Neuronal stem cell (in vitro differentiated cells): ENCODE results near the gene SRSF4.

Experiments used
- DNase-seq: peaks from one replicate; pipeline ENCODE4 v3.0.0-alpha.2; 2013; ENCODE audit warnings: low spot score
- H2AFZ ChIP-seq: one replicate; pipeline ENCODE4 v1.6.1; 2013; ENCODE audit warnings: mild to moderate bottlenecking, low read length, inconsistent platforms
- H2AK5ac ChIP-seq: 2 replicates; pipeline ENCODE4 v1.6.1; 2013; ENCODE audit warnings: low read depth, mild to moderate bottlenecking, inconsistent platforms, low read length, moderate library complexity, mixed read lengths
- H2BK120ac ChIP-seq: 2 replicates; pipeline ENCODE4 v1.6.1; 2013; ENCODE audit warnings: low read depth, mild to moderate bottlenecking, inconsistent platforms, low read length, moderate library complexity, mixed read lengths
- H2BK12ac ChIP-seq: one replicate; pipeline ENCODE4 v1.6.1; 2013; ENCODE audit warnings: low read length, inconsistent platforms
- H2BK15ac ChIP-seq: 2 replicates; pipeline ENCODE4 v1.6.1; 2013; ENCODE audit warnings: mild to moderate bottlenecking, low read length, inconsistent platforms, mixed read lengths
- H2BK5ac ChIP-seq: one replicate; pipeline ENCODE4 v1.6.1; 2013; ENCODE audit warnings: inconsistent platforms, mild to moderate bottlenecking, low read length, moderate library complexity
- H3K14ac ChIP-seq: one replicate; pipeline ENCODE4 v1.6.1; 2013; ENCODE audit warnings: low read length, inconsistent platforms
- H3K18ac ChIP-seq: 2 replicates; pipeline ENCODE4 v1.6.1; 2013; ENCODE audit warnings: low read length, inconsistent platforms
- H3K23ac ChIP-seq: 2 replicates; pipeline ENCODE4 v1.6.1; 2013; ENCODE audit warnings: low read depth, mild to moderate bottlenecking, mixed read lengths, low read length, inconsistent platforms; ENCODE audit not compliant: poor library complexity
- H3K27ac ChIP-seq: replicated peaks from 3 replicates; pipeline ENCODE4 v1.5.1; 2013; ENCODE audit warnings: low read length, inconsistent platforms
- H3K27me3 ChIP-seq, 3 experiments: 2 replicates each; pipeline ENCODE4 v1.6.1; 2013; ENCODE audit warnings: low read length in 3 of 3, mild to moderate bottlenecking in 2 of 3, inconsistent platforms in 1 of 3, low read depth in 1 of 3, mixed read lengths in 1 of 3, moderate library complexity in 1 of 3; ENCODE audit not compliant: control insufficient read depth in 3 of 3, insufficient read depth in 3 of 3
- H3K36me3 ChIP-seq, 2 donors: replicated peaks in 1 of 2; 2 replicates each; pipeline ENCODE4 v1.6.1; 2013; ENCODE audit warnings: low read length in 2 of 2; ENCODE audit not compliant: control insufficient read depth in 2 of 2, insufficient read depth in 2 of 2
- H3K4ac ChIP-seq: 2 replicates; pipeline ENCODE4 v1.6.1; 2013; ENCODE audit warnings: inconsistent platforms, mild to moderate bottlenecking, low read length, moderate library complexity
- H3K4me1 ChIP-seq, 2 donors: 1 replicate in 1 of 2; 2 replicates in 1 of 2; pipeline ENCODE4 v1.6.1; 2013; ENCODE audit warnings: low read length in 2 of 2, low read depth in 1 of 2; ENCODE audit not compliant: control insufficient read depth in 2 of 2, insufficient read depth in 1 of 2
- H3K4me2 ChIP-seq: one replicate; pipeline ENCODE4 v1.6.1; 2013; ENCODE audit warnings: mild to moderate bottlenecking, low read length, inconsistent platforms; ENCODE audit not compliant: insufficient read depth, poor library complexity, severe bottlenecking
- H3K4me3 ChIP-seq, 2 donors: 2 replicates each; pipeline ENCODE4 v1.5.1; 2013; ENCODE audit warnings: low read length in 2 of 2, mild to moderate bottlenecking in 2 of 2, inconsistent platforms in 1 of 2, moderate library complexity in 1 of 2
- H3K79me1 ChIP-seq: one replicate; pipeline ENCODE4 v1.6.1; 2013; ENCODE audit warnings: low read depth, mild to moderate bottlenecking, inconsistent platforms, low read length, moderate library complexity
- H3K9ac ChIP-seq: one replicate; pipeline ENCODE4 v1.6.1; 2013; ENCODE audit warnings: mild to moderate bottlenecking, low read depth, low read length, inconsistent platforms; ENCODE audit not compliant: poor library complexity
- H3K9me3 ChIP-seq, 2 donors: replicated peaks in 1 of 2; 2 replicates each; pipeline versions ENCODE3 to v1.6.1; 2013; ENCODE audit warnings: low read length in 2 of 2, mild to moderate bottlenecking in 2 of 2, inconsistent platforms in 1 of 2, low read depth in 1 of 2, mixed read lengths in 1 of 2, moderate library complexity in 1 of 2; ENCODE audit not compliant: control insufficient read depth in 2 of 2, insufficient read depth in 1 of 2
- H4K8ac ChIP-seq: one replicate; pipeline ENCODE4 v1.6.1; 2013; ENCODE audit warnings: low read depth, mild to moderate bottlenecking, inconsistent platforms, low read length, moderate library complexity
- H4K91ac ChIP-seq: one replicate; pipeline ENCODE4 v1.6.1; 2013; ENCODE audit warnings: low read length, low read depth, mild to moderate bottlenecking, inconsistent platforms; ENCODE audit not compliant: poor library complexity
- WGBS, 2 donors: extraction: QIAGEN DNeasy Blood & Tissue Kit; methylation state at CpG; one replicate each; pipeline ENCODE4 v1.1.7; 2013; ENCODE audit warnings: missing lambda C conversion rate in 2 of 2, mixed read lengths in 1 of 2; ENCODE audit not compliant: insufficient read length in 2 of 2, insufficient replicate concordance in 1 of 2; ENCODE audit errors: extremely low coverage in 2 of 2; 5-methylcytosine and 5-hydroxymethylcytosine counted together

Gene SRSF4

GRCh38 chr1:29125788-29126187 lies 55.9 kb downstream of the SRSF4 start:
- DNase-seq, result no peak
- H3K4me3 ChIP-seq, result no peak overlapping the region
- no peaks in the 10 kb centered on the region for H3K36me3 ChIP-seq
- H2AFZ ChIP-seq, result peak overlapping the region; percentile 97
- H3K4me2 ChIP-seq, result no peak overlapping the region
- H3K4ac ChIP-seq, result peak overlapping the region; percentile 89
- H2BK120ac ChIP-seq, result no peak overlapping the region
- peaks cover 6% of the 10 kb centered on the region for H3K79me1 ChIP-seq
- H4K8ac ChIP-seq, result no peak overlapping the region
- H3K14ac ChIP-seq, result no peak overlapping the region
- H3K27ac ChIP-seq, result no peak overlapping the region
- no peak overlapping the region for H3K18ac ChIP-seq
- no peak overlapping the region for H3K9ac ChIP-seq
- H2BK15ac ChIP-seq, result peak overlapping the region; percentile 30
- no peak overlapping the region for H4K91ac ChIP-seq
- peak overlapping the region; percentile 98 for H2AK5ac ChIP-seq
- H3K4me1 ChIP-seq, result peaks cover 6 to 7% of the 10 kb centered on the region in 2 donors
- WGBS, 2 donors, result no CpG with 5 or more reads among the region's 6 CpGs
- H2BK12ac ChIP-seq, result peak overlapping the region; percentile 46
- H3K27me3 ChIP-seq, result peaks cover 0 to 40% (median 24%) of the 10 kb centered on the region in 3 experiments
- peak overlapping the region; percentile 93 for H3K23ac ChIP-seq
- no peak overlapping the region for H2BK5ac ChIP-seq
- no peaks in the 10 kb centered on the region for H3K9me3 ChIP-seq

GRCh38 chr1:29125237-29125641 lies 56.5 kb downstream of the SRSF4 start:
- Histone ChIP-seq H2BK5ac (no peak overlapping the region), H3K79me1 (peaks cover 6% of the 10 kb centered on the region), H3K4me2 (peak overlapping the region; percentile 99), H4K91ac (no peak overlapping the region), H3K23ac (peak overlapping the region; percentile 97), H2BK120ac (no peak overlapping the region), H3K27ac (no peak overlapping the region), H3K27me3 (peaks cover 0 to 43% (median 24%) of the 10 kb centered on the region in 3 experiments), H2BK12ac (no peak overlapping the region), H3K4me3 (peak overlapping the region in 1 of 2 donors; percentile 37), H3K18ac (peak overlapping the region; percentile 90), H3K9ac (peak overlapping the region; percentile 60), H2AFZ (peak overlapping the region; percentile 97), H3K36me3 (no peaks in the 10 kb centered on the region), H2AK5ac (peak overlapping the region; percentile 98), H3K4me1 (peaks cover 6 to 7% of the 10 kb centered on the region in 2 donors), H3K4ac (no peak overlapping the region), H3K14ac (no peak overlapping the region), H3K9me3 (no peaks in the 10 kb centered on the region), H4K8ac (no peak overlapping the region), H2BK15ac (peak overlapping the region; percentile 30)
- DNase-seq, result peak; percentile 23
- no CpG with 5 or more reads among the region's 14 CpGs for WGBS, 2 donors

GRCh38 chr1:29124366-29125236 lies 57.1 kb downstream of the SRSF4 start:
- Histone ChIP-seq H2AK5ac (peak overlapping the region; percentile 98), H3K79me1 (peaks cover 6% of the 10 kb centered on the region), H3K23ac (peak overlapping the region; percentile 97), H2BK120ac (no peak overlapping the region), H3K14ac (peak overlapping the region; percentile 56), H3K9ac (peak overlapping the region; percentile 77), H3K27me3 (peaks cover 0 to 43% (median 24%) of the 10 kb centered on the region in 3 experiments), H2BK5ac (peak overlapping the region; percentile 75), H3K27ac (no peak overlapping the region), H3K36me3 (no peaks in the 10 kb centered on the region), H2BK12ac (peak overlapping the region; percentile 90), H2AFZ (peak overlapping the region; percentile 97), H3K4me3 (peak overlapping the region; percentile 45 to 84), H3K18ac (peak overlapping the region; percentile 97), H4K91ac (no peak overlapping the region), H3K4me2 (peak overlapping the region; percentile 99), H3K9me3 (no peaks in the 10 kb centered on the region), H2BK15ac (peak overlapping the region; percentile 98), H3K4ac (no peak overlapping the region), H3K4me1 (peaks cover 6 to 7% of the 10 kb centered on the region in 2 donors), H4K8ac (no peak overlapping the region)
- DNase-seq, result peak; percentile 74
- WGBS, 2 donors, result no CpG with 5 or more reads among the region's 85 CpGs

DNA sequence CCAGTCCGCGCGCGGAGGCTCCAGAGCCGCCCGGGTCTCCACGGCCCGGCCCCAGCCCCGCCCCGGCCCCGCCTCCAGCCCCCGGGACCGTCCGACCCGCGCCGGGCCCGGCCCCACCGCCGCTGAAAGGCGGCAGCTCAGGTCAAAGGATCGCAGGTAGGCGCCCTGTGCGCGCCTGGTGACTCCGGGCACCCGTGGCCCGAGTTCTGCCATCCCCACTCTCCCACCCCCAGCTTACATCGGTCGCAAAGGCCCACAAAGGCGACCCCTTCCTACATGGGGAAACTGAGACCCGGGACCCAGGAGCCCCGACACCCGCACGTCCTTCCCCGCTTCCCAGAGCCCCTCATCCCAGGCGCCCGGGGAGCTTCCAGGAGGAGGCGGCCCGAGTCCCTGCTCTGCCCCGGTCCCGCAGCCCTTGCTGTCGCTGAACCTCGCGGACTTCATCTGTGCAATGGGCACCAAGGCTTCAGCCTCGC lies 57.8 kb downstream of the SRSF4 start, which contains the start of gene TMEM200B:
Gene TMEM200B, minus strand, starts transcription at position 17 of the 479 bp plus-strand sequence. CDS start 2,075 bp downstream, outside the sequence.
- peak within 1 kb of the TSS; percentile 90 for H2BK12ac ChIP-seq
- peak within 1 kb of the TSS; percentile 97 for H3K18ac ChIP-seq
- H3K36me3 ChIP-seq, result peaks cover under 1 to 3% of the 10 kb centered on the region in 2 donors
- peak within 1 kb of the TSS; percentile 77 for H3K9ac ChIP-seq
- peak within 1 kb of the TSS; percentile 89 for H3K14ac ChIP-seq
- H3K9me3 ChIP-seq, result no peaks in the 10 kb centered on the region
- H2AK5ac ChIP-seq, result peak within 1 kb of the TSS; percentile 84
- no peak within 1 kb of the TSS for H4K8ac ChIP-seq
- peak within 1 kb of the TSS; percentile 98 for H3K23ac ChIP-seq
- H2BK5ac ChIP-seq, result peak within 1 kb of the TSS; percentile 75
- H3K27ac ChIP-seq, result no peak within 1 kb of the TSS
- peaks cover 0 to 43% (median 24%) of the 10 kb centered on the region in 3 experiments for H3K27me3 ChIP-seq
- WGBS, 2 donors, result no CpG with 5 or more reads among the region's 46 CpGs
- peaks cover 6 to 7% of the 10 kb centered on the region in 2 donors for H3K4me1 ChIP-seq
- H2AFZ ChIP-seq, result peak within 1 kb of the TSS; percentile 97
- peak within 1 kb of the TSS; percentile 45 to 84 for H3K4me3 ChIP-seq
- H4K91ac ChIP-seq, result peak within 1 kb of the TSS; percentile 30
- no peak for DNase-seq
- peak within 1 kb of the TSS; percentile 99 for H3K4me2 ChIP-seq
- H2BK120ac ChIP-seq, result peak within 1 kb of the TSS; percentile 72
- H3K79me1 ChIP-seq, result peaks cover 6% of the 10 kb centered on the region
- H2BK15ac ChIP-seq, result peak within 1 kb of the TSS; percentile 98
- H3K4ac ChIP-seq, result no peak within 1 kb of the TSS
